GM23338 (cell line): Measurements from ENCODE around the gene SLC9A8.

Source experiments
- CREB1 ChIP-seq: fragments of 250-450 bp; sonication (Bioruptor Pico); IDR thresholded peaks from 2 replicates; pipeline ENCODE4 v1.5.0; 2020; ENCODE audit warnings: low read depth, mild to moderate bottlenecking, moderate library complexity
- CTCF ChIP-seq, 2 experiments: fragments of 200-600 bp in 1 of 2; sonication (generic) in 1 of 2; conservative IDR thresholded peaks; 2 replicates each; pipeline versions ENCODE4 v1.5.1 to v1.6.1; 2016 to 2017; ENCODE audit warnings: antibody characterized with exemption in 2 of 2, low read depth in 2 of 2, mild to moderate bottlenecking in 2 of 2, moderate library complexity in 1 of 2
- EZH2 ChIP-seq: fragments of 200-600 bp; sonication (generic); IDR thresholded peaks from one replicate; pipeline ENCODE4 v1.8.0; 2017; ENCODE audit warnings: antibody characterized with exemption, mild to moderate bottlenecking, low read depth; ENCODE audit not compliant: unreplicated experiment
- EZH2phosphoT487 ChIP-seq: fragments of 200-600 bp; sonication (generic); IDR thresholded peaks from one replicate; pipeline ENCODE4 v1.8.1; 2018; ENCODE audit warnings: antibody characterized with exemption; ENCODE audit not compliant: unreplicated experiment
- JUNB ChIP-seq: IDR thresholded peaks from one replicate; pipeline ENCODE4 v1.6.1; 2016; ENCODE audit warnings: antibody characterized with exemption; ENCODE audit not compliant: unreplicated experiment
- NANOG ChIP-seq: IDR thresholded peaks from 2 replicates; pipeline ENCODE4 v1.6.1; 2016; ENCODE audit warnings: antibody characterized with exemption, borderline replicate concordance
- POLR2AphosphoS5 ChIP-seq: IDR thresholded peaks from 2 replicates; pipeline ENCODE4 v1.6.1; 2016; ENCODE audit warnings: antibody characterized with exemption, low read depth
- REST ChIP-seq: IDR thresholded peaks from one replicate; pipeline ENCODE4 v1.6.1; 2018; ENCODE audit warnings: antibody characterized with exemption; ENCODE audit not compliant: unreplicated experiment
- STAT1 ChIP-seq: IDR thresholded peaks from one replicate; pipeline ENCODE4 v1.6.1; 2016; ENCODE audit warnings: antibody characterized with exemption; ENCODE audit not compliant: unreplicated experiment

GRCh38 chr20:49865559-49865958, 52.9 kb downstream of the SLC9A8 start:
- TF ChIP-seq CTCF (conservative IDR thresholded peaks at IDR 0.05; ENCODE audit: low read depth in 2 of 2) (no peak), POLR2AphosphoS5 (no peak), REST (no peak), STAT1 (no peak), JUNB (no peak), EZH2 (no peak), NANOG (no peak), CREB1 (no peak), EZH2phosphoT487 (no peak)
